K562 (cell line): ENCODE measurements around the gene KIF15. TPM values are rescaled to one million over a fixed set of nuclear protein-coding genes. Genes with fewer than 3 reads are reported as not detected.

Experiments
- BCOR ChIP-seq: fragments of 450-650 bp; IDR thresholded peaks from 2 replicates; pipeline ENCODE4 v1.6.1; 2016
- C11orf30 ChIP-seq: fragments of 450-650 bp; IDR thresholded peaks from 2 replicates; pipeline ENCODE4 v1.6.1; 2016; ENCODE audit warnings: low read depth, mild to moderate bottlenecking
- CHD4 ChIP-seq: fragments of 200-600 bp; sonication (generic); IDR thresholded peaks from 3 replicates; pipeline ENCODE4 v1.6.1; 2012; ENCODE audit warnings: low read depth, mild to moderate bottlenecking, mixed read lengths, low read length, inconsistent platforms; ENCODE audit not compliant: insufficient read depth, insufficient replicate concordance, poor library complexity, severe bottlenecking
- CREB1 ChIP-seq, 2 experiments: sonication (generic) in 1 of 2; formaldehyde crosslinking in 1 of 2; IDR thresholded peaks; 2 replicates each; pipeline versions ENCODE4 v1.6.1 to v1.8.0; 2012 to 2022; ENCODE audit warnings: inconsistent platforms in 1 of 2, mild to moderate bottlenecking in 1 of 2, missing genetic modification reagents in 1 of 2, moderate library complexity in 1 of 2
- E2F3 ChIP-seq: fragments of 250-450 bp; sonication (Bioruptor Pico); IDR thresholded peaks from 2 replicates; pipeline ENCODE4 v1.4.0; 2020; ENCODE audit warnings: mild to moderate bottlenecking
- HDAC3 ChIP-seq: fragments of 450-650 bp; IDR thresholded peaks from 2 replicates; pipeline ENCODE4 v1.6.1; 2018; ENCODE audit warnings: borderline replicate concordance, mild to moderate bottlenecking, moderate library complexity; ENCODE audit not compliant: partially characterized antibody
- KAT2B ChIP-seq: IDR thresholded peaks from one replicate; pipeline ENCODE4 v1.6.1; 2012; ENCODE audit warnings: low read depth, mild to moderate bottlenecking, control low read depth, inconsistent platforms, low read length, moderate library complexity
- KDM4B ChIP-seq, 2 experiments: fragments of 450-650 bp in 1 of 2; sonication (generic) in 1 of 2; IDR thresholded peaks; 2 replicates each; pipeline ENCODE4 v1.6.1; 2016 to 2017; ENCODE audit warnings: borderline replicate concordance in 2 of 2, antibody characterized with exemption in 1 of 2, low read depth in 1 of 2, mild to moderate bottlenecking in 1 of 2
- KLF13 ChIP-seq: fragments of 450-650 bp; IDR thresholded peaks from 2 replicates; pipeline ENCODE4 v1.6.1; 2016; ENCODE audit warnings: missing genetic modification characterization, low read depth, mild to moderate bottlenecking, missing compliant biosample characterization, moderate library complexity, borderline replicate concordance
- MYC ChIP-seq, 2 experiments: fragments of 250-450 bp in 1 of 2; sonication (Bioruptor Pico) in 1 of 2; IDR thresholded peaks; 2 replicates each; pipeline versions ENCODE4 v1.5.1 to v1.6.1; 2012 to 2021; ENCODE audit warnings: low read depth in 2 of 2, borderline replicate concordance in 1 of 2, improper control_type of control experiment in 1 of 2, low read length in 1 of 2, mild to moderate bottlenecking in 1 of 2, moderate library complexity in 1 of 2
- POLR2A ChIP-seq: fragments of 450-650 bp; conservative IDR thresholded peaks from 2 replicates; pipeline ENCODE4 v1.6.1; 2016
- RFX5 ChIP-seq: IDR thresholded peaks from 2 replicates; pipeline ENCODE4 v1.6.1; 2011; ENCODE audit warnings: low read depth, mild to moderate bottlenecking, improper control_type of control experiment, low read length
- SLC30A9 ChIP-seq: fragments of 250-450 bp; sonication (Bioruptor Pico); IDR thresholded peaks from 2 replicates; pipeline ENCODE4 v1.8.0; 2022; ENCODE audit warnings: mild to moderate bottlenecking, moderate library complexity
- TAF9B ChIP-seq: fragments of 450-650 bp; IDR thresholded peaks from 2 replicates; pipeline ENCODE4 v1.6.1; 2018; ENCODE audit warnings: mild to moderate bottlenecking; ENCODE audit not compliant: partially characterized antibody
- ZBTB8A ChIP-seq: fragments of 450-650 bp; IDR thresholded peaks from 2 replicates; pipeline ENCODE4 v1.6.1; 2018; ENCODE audit warnings: mild to moderate bottlenecking, moderate library complexity; ENCODE audit not compliant: partially characterized antibody
- ZFPM2 ChIP-seq: fragments of 250-450 bp; sonication (Bioruptor Pico); IDR thresholded peaks from 2 replicates; pipeline ENCODE4 v1.5.1; 2022; ENCODE audit warnings: mild to moderate bottlenecking
- ZNF224 ChIP-seq: sonication (generic); formaldehyde crosslinking; IDR thresholded peaks from 2 replicates; pipeline ENCODE4 v1.8.0; 2022; ENCODE audit warnings: mild to moderate bottlenecking, missing genetic modification reagents
- ZNF311 ChIP-seq: fragments of 250-450 bp; sonication (Bioruptor Pico); IDR thresholded peaks from 2 replicates; pipeline ENCODE4 v1.4.0; 2020; ENCODE audit warnings: mild to moderate bottlenecking, moderate library complexity
- ZNF780A ChIP-seq: fragments of 250-450 bp; sonication (Bioruptor Pico); IDR thresholded peaks from 2 replicates; pipeline ENCODE4 v1.5.0; 2021; ENCODE audit warnings: mild to moderate bottlenecking
- polyA plus RNA-seq, 8 experiments: library from polyadenylated mRNA; depleted of rRNA in 4 of 8; stranded (reverse) in 5 of 8; unstranded in 3 of 8; fragments of >200 nt; fragmentation: Nextera tagmentation in 2 of 8; fragmentation: Illumina TruSeq in 1 of 8; extraction: Ambion mirVana in 2 of 8; extraction: Trizol in 1 of 8; gene quantifications; 2 replicates each; pipeline versions ENCODE4 v1.2.1 to v1.2.3, GENCODE V29; 2011 to 2014; ENCODE audit warnings: inconsistent platforms in 1 of 8, missing spikeins in 1 of 8
- total RNA-seq, 7 experiments: library from RNA; depleted of rRNA in 6 of 7; stranded (reverse); fragments of >200 nt in 6 of 7; fragmentation: Illumina TruSeq in 2 of 7; extraction: Trizol in 2 of 7; gene quantifications; 2 replicates each; pipeline versions ENCODE4 v1.2.1 to v1.2.3, GENCODE V29; 2011 to 2021; ENCODE audit warnings: low replicate concordance in 1 of 7
- TF ChIP-seq, protein P1 (sequence below): sonication (generic); formaldehyde crosslinking; IDR thresholded peaks from 2 replicates; pipeline ENCODE4 v1.8.1; 2023; ENCODE audit warnings: mild to moderate bottlenecking, missing genetic modification reagents
- TF ChIP-seq, protein P2 (sequence below): sonication (generic); formaldehyde crosslinking; IDR thresholded peaks from 2 replicates; pipeline ENCODE4 v1.8.0; 2022; ENCODE audit warnings: missing genetic modification reagents, mild to moderate bottlenecking, moderate library complexity, borderline replicate concordance
- TF ChIP-seq, protein P3 (sequence below): sonication (generic); formaldehyde crosslinking; IDR thresholded peaks from 2 replicates; pipeline ENCODE4 v1.8.0; 2022; ENCODE audit warnings: mild to moderate bottlenecking, missing genetic modification reagents
- TF ChIP-seq, protein P4 (sequence below): fragments of 450-650 bp; formaldehyde crosslinking; IDR thresholded peaks from 2 replicates; pipeline ENCODE4 v1.4.0; 2020; ENCODE audit warnings: mild to moderate bottlenecking, moderate library complexity

Gene KIF15
- total and polyA plus RNA-seq, 9 of the 15 experiments (the other 6 are each of a cell fraction or from before 2014, with no cell fraction given) = 9.0 to 45.9 (median 26.0) TPM

DNA sequence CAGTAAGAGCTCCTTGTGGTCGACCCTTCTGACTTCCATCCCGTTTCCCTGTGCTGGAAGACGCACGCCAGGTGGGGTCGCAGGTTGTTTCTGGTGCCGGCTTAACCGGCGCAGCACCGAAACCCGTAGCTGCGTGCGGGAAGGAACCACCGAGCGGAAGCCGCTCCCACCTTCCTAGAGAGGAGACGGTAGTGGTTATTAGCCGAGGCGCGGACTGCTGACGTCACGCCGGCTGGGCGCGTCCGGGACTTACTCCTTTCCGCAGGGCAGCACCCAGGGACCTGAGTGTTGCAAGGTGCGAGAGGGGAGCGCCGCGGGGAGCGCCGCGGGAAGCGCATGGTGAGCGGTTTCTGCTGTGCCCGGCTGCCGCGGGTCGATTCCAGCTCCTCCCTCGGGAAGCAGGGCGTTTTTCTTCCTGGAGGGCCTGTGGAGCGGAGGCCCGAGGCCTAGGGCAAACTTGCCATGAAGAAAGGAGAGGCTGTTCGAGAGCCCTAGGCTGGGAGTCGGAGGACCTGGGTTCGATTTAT, 32.1 kb upstream of the KIF15 start, which contains the start of gene ZNF501 (continued):
- TF ChIP-seq, protein P1, sequence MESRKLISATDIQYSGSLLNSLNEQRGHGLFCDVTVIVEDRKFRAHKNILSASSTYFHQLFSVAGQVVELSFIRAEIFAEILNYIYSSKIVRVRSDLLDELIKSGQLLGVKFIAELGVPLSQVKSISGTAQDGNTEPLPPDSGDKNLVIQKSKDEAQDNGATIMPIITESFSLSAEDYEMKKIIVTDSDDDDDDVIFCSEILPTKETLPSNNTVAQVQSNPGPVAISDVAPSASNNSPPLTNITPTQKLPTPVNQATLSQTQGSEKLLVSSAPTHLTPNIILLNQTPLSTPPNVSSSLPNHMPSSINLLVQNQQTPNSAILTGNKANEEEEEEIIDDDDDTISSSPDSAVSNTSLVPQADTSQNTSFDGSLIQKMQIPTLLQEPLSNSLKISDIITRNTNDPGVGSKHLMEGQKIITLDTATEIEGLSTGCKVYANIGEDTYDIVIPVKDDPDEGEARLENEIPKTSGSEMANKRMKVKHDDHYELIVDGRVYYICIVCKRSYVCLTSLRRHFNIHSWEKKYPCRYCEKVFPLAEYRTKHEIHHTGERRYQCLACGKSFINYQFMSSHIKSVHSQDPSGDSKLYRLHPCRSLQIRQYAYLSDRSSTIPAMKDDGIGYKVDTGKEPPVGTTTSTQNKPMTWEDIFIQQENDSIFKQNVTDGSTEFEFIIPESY (CRISPR knock-in tag) = peak; percentile 92
- TF ChIP-seq ZNF780A (CRISPR knock-in tag) = no peak
- no peak for TF ChIP-seq ZBTB8A
- no peak for TF ChIP-seq HDAC3
- peak; percentile 89 for TF ChIP-seq POLR2A
- peak; percentile 68; the same call in 1 of the 2 replicates for TF ChIP-seq KLF13 (tag)
- TF ChIP-seq, protein P2, sequence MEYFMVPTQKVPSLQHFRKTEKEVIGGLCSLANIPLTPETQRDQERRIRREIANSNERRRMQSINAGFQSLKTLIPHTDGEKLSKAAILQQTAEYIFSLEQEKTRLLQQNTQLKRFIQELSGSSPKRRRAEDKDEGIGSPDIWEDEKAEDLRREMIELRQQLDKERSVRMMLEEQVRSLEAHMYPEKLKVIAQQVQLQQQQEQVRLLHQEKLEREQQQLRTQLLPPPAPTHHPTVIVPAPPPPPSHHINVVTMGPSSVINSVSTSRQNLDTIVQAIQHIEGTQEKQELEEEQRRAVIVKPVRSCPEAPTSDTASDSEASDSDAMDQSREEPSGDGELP (CRISPR knock-in tag) = peak; percentile 69
- no peak for TF ChIP-seq E2F3
- no peak; a peak in 1 of 4 replicates for TF ChIP-seq KDM4B (IDR thresholded peaks at IDR 0.05; ENCODE audit: borderline replicate concordance in 2 of 2, low read depth in 1 of 2)
- TF ChIP-seq C11orf30 = peak; percentile 94
- no peak for TF ChIP-seq KAT2B
- peak; percentile 53 for TF ChIP-seq TAF9B
- no peak for TF ChIP-seq ZNF224 (CRISPR knock-in tag)
- TF ChIP-seq CREB1 (IDR thresholded peaks at IDR 0.05) = peak; percentile 95
- peak; percentile 89 for TF ChIP-seq CREB1 (CRISPR knock-in tag; IDR thresholded peaks at IDR 0.05)
- no peak for TF ChIP-seq ZFPM2 (CRISPR knock-in tag)
- TF ChIP-seq, protein P3, sequence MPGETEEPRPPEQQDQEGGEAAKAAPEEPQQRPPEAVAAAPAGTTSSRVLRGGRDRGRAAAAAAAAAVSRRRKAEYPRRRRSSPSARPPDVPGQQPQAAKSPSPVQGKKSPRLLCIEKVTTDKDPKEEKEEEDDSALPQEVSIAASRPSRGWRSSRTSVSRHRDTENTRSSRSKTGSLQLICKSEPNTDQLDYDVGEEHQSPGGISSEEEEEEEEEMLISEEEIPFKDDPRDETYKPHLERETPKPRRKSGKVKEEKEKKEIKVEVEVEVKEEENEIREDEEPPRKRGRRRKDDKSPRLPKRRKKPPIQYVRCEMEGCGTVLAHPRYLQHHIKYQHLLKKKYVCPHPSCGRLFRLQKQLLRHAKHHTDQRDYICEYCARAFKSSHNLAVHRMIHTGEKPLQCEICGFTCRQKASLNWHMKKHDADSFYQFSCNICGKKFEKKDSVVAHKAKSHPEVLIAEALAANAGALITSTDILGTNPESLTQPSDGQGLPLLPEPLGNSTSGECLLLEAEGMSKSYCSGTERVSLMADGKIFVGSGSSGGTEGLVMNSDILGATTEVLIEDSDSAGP (CRISPR knock-in tag) = no peak
- TF ChIP-seq CHD4 = no peak
- TF ChIP-seq BCOR = no peak
- TF ChIP-seq, protein P4, sequence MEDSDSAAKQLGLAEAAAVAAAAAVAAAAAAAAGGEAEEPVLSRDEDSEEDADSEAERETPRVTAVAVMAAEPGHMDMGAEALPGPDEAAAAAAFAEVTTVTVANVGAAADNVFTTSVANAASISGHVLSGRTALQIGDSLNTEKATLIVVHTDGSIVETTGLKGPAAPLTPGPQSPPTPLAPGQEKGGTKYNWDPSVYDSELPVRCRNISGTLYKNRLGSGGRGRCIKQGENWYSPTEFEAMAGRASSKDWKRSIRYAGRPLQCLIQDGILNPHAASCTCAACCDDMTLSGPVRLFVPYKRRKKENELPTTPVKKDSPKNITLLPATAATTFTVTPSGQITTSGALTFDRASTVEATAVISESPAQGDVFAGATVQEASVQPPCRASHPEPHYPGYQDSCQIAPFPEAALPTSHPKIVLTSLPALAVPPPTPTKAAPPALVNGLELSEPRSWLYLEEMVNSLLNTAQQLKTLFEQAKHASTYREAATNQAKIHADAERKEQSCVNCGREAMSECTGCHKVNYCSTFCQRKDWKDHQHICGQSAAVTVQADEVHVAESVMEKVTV (CRISPR knock-in tag) = no peak
- 0 out of 2 replicates have a peak, but pooled peaks have one; percentile 15 for TF ChIP-seq SLC30A9 (CRISPR knock-in tag)
- no peak for TF ChIP-seq RFX5
- TF ChIP-seq ZNF311 (CRISPR knock-in tag) = no peak
- peak; percentile 89 for TF ChIP-seq MYC (IDR thresholded peaks at IDR 0.05; ENCODE audit: low read depth, low read length)
- TF ChIP-seq MYC (CRISPR knock-in tag; IDR thresholded peaks at IDR 0.05; ENCODE audit: borderline replicate concordance, low read depth) = no peak
